GM10847 (cell line): ENCODE measurements around the gene FGF22.

Experiments used
- POLR2A ChIP-seq: IDR thresholded peaks from 2 replicates; pipeline ENCODE4 v1.6.1; 2011; ENCODE audit not compliant: insufficient read length; ENCODE audit errors: extremely low read depth

The FGF22 gene

GRCh38 chr19:688214-688613 is 48.5 kb downstream of the FGF22 start:
- no peak for TF ChIP-seq POLR2A

- TF ChIP-seq POLR2A: no peak
Measured at GRCh38 chr19:688992-689391, 49.3 kb downstream of the FGF22 start.

- no peak for TF ChIP-seq POLR2A
Measured at GRCh38 chr19:690203-690602, 50.5 kb downstream of the FGF22 start.
